ENCODE results near the gene PRKAG2.

Gene PRKAG2

GRCh38 chr7:151780631-151781030, 96.3 kb downstream of the PRKAG2 start:
- TF ChIP-seq CTCF (IDR thresholded peaks at IDR 0.05; ENCODE audit: low read depth, low read length), result no peak
- H3K4me3 ChIP-seq (ENCODE audit: low read depth, low read length), result no peak overlapping the region

GRCh38 chr7:151779678-151780077, 97.2 kb downstream of the PRKAG2 start:
- H3K4me3 ChIP-seq (ENCODE audit: low read depth, low read length), result no peak overlapping the region
- no peak for TF ChIP-seq CTCF (IDR thresholded peaks at IDR 0.05; ENCODE audit: low read depth, low read length)

GRCh38 chr7:151779255-151779654, 97.7 kb downstream of the PRKAG2 start:
- no peak overlapping the region for H3K4me3 ChIP-seq (ENCODE audit: low read depth, low read length)
- no peak for TF ChIP-seq CTCF (IDR thresholded peaks at IDR 0.05; ENCODE audit: low read depth, low read length)

GRCh38 chr7:151777908-151778670, 98.8 kb downstream of the PRKAG2 start:
- TF ChIP-seq CTCF (IDR thresholded peaks at IDR 0.05; ENCODE audit: low read depth, low read length), result no peak
- H3K4me3 ChIP-seq (ENCODE audit: low read depth, low read length), result no peak overlapping the region

- no peak overlapping the region for H3K4me3 ChIP-seq (ENCODE audit: low read depth, low read length)
- no peak for TF ChIP-seq CTCF (IDR thresholded peaks at IDR 0.05; ENCODE audit: low read depth, low read length)
Observed at GRCh38 chr7:151777495-151777880, 99.4 kb downstream of the PRKAG2 start.

GRCh38 chr7:151776876-151777494, 99.9 kb downstream of the PRKAG2 start:
- TF ChIP-seq CTCF (IDR thresholded peaks at IDR 0.05; ENCODE audit: low read depth, low read length), result no peak
- no peak overlapping the region for H3K4me3 ChIP-seq (ENCODE audit: low read depth, low read length)

GRCh38 chr7:151776446-151776845, 100.5 kb downstream of the PRKAG2 start:
- TF ChIP-seq CTCF (IDR thresholded peaks at IDR 0.05; ENCODE audit: low read depth, low read length), result no peak
- H3K4me3 ChIP-seq (ENCODE audit: low read depth, low read length), result no peak overlapping the region

Data from WI38 (cell line).